H9 (cell line): ENCODE results near the gene SLC12A6. TPM values are rescaled to one million over a fixed set of nuclear protein-coding genes. Genes with fewer than 3 reads are reported as not detected.

Experiments used
- DNase-seq: peaks from one replicate; pipeline ENCODE4 v3.0.0-alpha.2; 2017
- H2AFZ ChIP-seq: one replicate; pipeline ENCODE4 v1.6.1; 2013; ENCODE audit warnings: mild to moderate bottlenecking, low read length, control low read depth, moderate library complexity
- H2AK5ac ChIP-seq: 2 replicates; pipeline ENCODE4 v1.6.1; 2013; ENCODE audit warnings: low read length, control low read depth, mixed read lengths; ENCODE audit not compliant: insufficient read length
- H2BK120ac ChIP-seq: one replicate; pipeline ENCODE4 v1.6.1; 2013; ENCODE audit warnings: low read depth, mild to moderate bottlenecking, low read length, control low read depth, inconsistent platforms; ENCODE audit not compliant: poor library complexity, severe bottlenecking
- H2BK12ac ChIP-seq: 2 replicates; pipeline ENCODE4 v1.6.1; 2013; ENCODE audit warnings: low read length, control low read depth, mixed read lengths, low read depth; ENCODE audit not compliant: insufficient read length
- H2BK15ac ChIP-seq: 2 replicates; pipeline ENCODE4 v1.6.1; 2013; ENCODE audit warnings: low read depth, low read length, control low read depth
- H2BK20ac ChIP-seq: one replicate; pipeline ENCODE4 v1.6.1; 2013; ENCODE audit warnings: low read depth, mild to moderate bottlenecking, low read length, control low read depth, inconsistent platforms; ENCODE audit not compliant: poor library complexity, severe bottlenecking
- H2BK5ac ChIP-seq: 2 replicates; pipeline ENCODE4 v1.6.1; 2013; ENCODE audit warnings: low read length, control low read depth, mixed read lengths; ENCODE audit not compliant: insufficient read length
- H3K14ac ChIP-seq: 2 replicates; pipeline ENCODE4 v1.6.1; 2013; ENCODE audit warnings: low read length, control low read depth; ENCODE audit not compliant: insufficient read depth
- H3K18ac ChIP-seq: 2 replicates; pipeline ENCODE4 v1.6.1; 2013; ENCODE audit warnings: low read depth, mild to moderate bottlenecking, mixed read lengths, low read length, control low read depth; ENCODE audit not compliant: insufficient read length
- H3K23ac ChIP-seq: 2 replicates; pipeline ENCODE4 v1.6.1; 2013; ENCODE audit warnings: low read length, control low read depth, mixed read lengths, low read depth; ENCODE audit not compliant: insufficient read length
- H3K23me2 ChIP-seq: 2 replicates; pipeline ENCODE4 v1.6.1; 2013; ENCODE audit warnings: low read depth, mild to moderate bottlenecking, mixed read lengths, low read length, control low read depth; ENCODE audit not compliant: insufficient read length, poor library complexity, severe bottlenecking
- H3K27ac ChIP-seq: 2 replicates; pipeline ENCODE4 v1.5.1; 2013; ENCODE audit warnings: low read length, control low read depth, mixed read lengths, low read depth; ENCODE audit not compliant: insufficient read length
- H3K27me3 ChIP-seq: 2 replicates; pipeline ENCODE4 v1.6.1; 2013; ENCODE audit warnings: low read length, control low read depth, inconsistent platforms; ENCODE audit not compliant: insufficient read depth
- H3K4ac ChIP-seq: 2 replicates; pipeline ENCODE4 v1.6.1; 2013; ENCODE audit warnings: low read depth, mild to moderate bottlenecking, control low read depth, inconsistent platforms, low read length, moderate library complexity
- H3K4me1 ChIP-seq: 2 replicates; pipeline ENCODE4 v1.6.1; 2013; ENCODE audit warnings: low read length, control low read depth, inconsistent platforms; ENCODE audit not compliant: insufficient read depth
- H3K4me2 ChIP-seq: 2 replicates; pipeline ENCODE4 v1.6.1; 2013; ENCODE audit warnings: low read length, control low read depth, mixed read lengths; ENCODE audit not compliant: insufficient read length, insufficient read depth
- H3K56ac ChIP-seq: 2 replicates; pipeline ENCODE4 v1.6.1; 2013; ENCODE audit warnings: low read depth, mild to moderate bottlenecking, mixed read lengths, low read length, control low read depth; ENCODE audit not compliant: insufficient read length
- H3K79me1 ChIP-seq: 2 replicates; pipeline ENCODE4 v1.6.1; 2013; ENCODE audit warnings: low read depth, mild to moderate bottlenecking, moderate library complexity, low read length, control low read depth, inconsistent platforms; ENCODE audit not compliant: insufficient read depth, poor library complexity, severe bottlenecking
- H3K79me2 ChIP-seq: 2 replicates; pipeline ENCODE4 v1.6.1; 2013; ENCODE audit warnings: low read length, control low read depth, inconsistent platforms; ENCODE audit not compliant: insufficient read depth
- H3K9ac ChIP-seq: 2 replicates; pipeline ENCODE4 v1.6.1; 2013; ENCODE audit warnings: low read length, control low read depth, mixed read lengths; ENCODE audit not compliant: insufficient read length; ENCODE audit errors: extremely low read depth
- H3K9me3 ChIP-seq: one replicate; pipeline ENCODE4 v1.6.1; 2013; ENCODE audit warnings: low read depth, low read length, inconsistent platforms; ENCODE audit not compliant: control insufficient read depth
- H3T11ph ChIP-seq: one replicate; pipeline ENCODE4 v1.6.1; 2013; ENCODE audit warnings: mild to moderate bottlenecking, low read length, control low read depth, inconsistent platforms
- H4K20me1 ChIP-seq: one replicate; pipeline ENCODE4 v1.6.1; 2013; ENCODE audit not compliant: control insufficient read depth, insufficient read length, insufficient read depth
- H4K5ac ChIP-seq: 2 replicates; pipeline ENCODE4 v1.6.1; 2013; ENCODE audit warnings: low read depth, mild to moderate bottlenecking, mixed read lengths, low read length, control low read depth; ENCODE audit not compliant: insufficient read length
- H4K8ac ChIP-seq: replicated peaks from 2 replicates; pipeline ENCODE4 v1.6.1; 2013; ENCODE audit warnings: low read length, control low read depth, mixed read lengths, low read depth; ENCODE audit not compliant: insufficient read length
- H4K91ac ChIP-seq: 2 replicates; pipeline ENCODE4 v1.6.1; 2013; ENCODE audit warnings: low read depth, mild to moderate bottlenecking, moderate library complexity, mixed read lengths, low read length, control low read depth; ENCODE audit not compliant: insufficient read length
- H3K27ac Mint-ChIP-seq, 3 experiments: 2 replicates in 2 of 3; 3 replicates in 1 of 3; pipeline ENCODE4 v1.8.0; 2020 to 2021; ENCODE audit warnings: mixed read lengths in 3 of 3, mild to moderate bottlenecking in 1 of 3, moderate library complexity in 1 of 3
- H3K27me3 Mint-ChIP-seq: 2 replicates; pipeline ENCODE4 v1.8.0; 2021; ENCODE audit warnings: low read depth, mild to moderate bottlenecking, moderate library complexity, mixed read lengths
- H3K36me3 Mint-ChIP-seq, 3 experiments: 2 replicates in 2 of 3; 3 replicates in 1 of 3; pipeline ENCODE4 v1.8.0; 2020 to 2021; ENCODE audit warnings: low read depth in 3 of 3, mixed read lengths in 3 of 3; ENCODE audit not compliant: insufficient read depth in 1 of 3
- H3K4me1 Mint-ChIP-seq, 2 experiments: 2 replicates each; pipeline ENCODE4 v1.8.0; 2020; ENCODE audit warnings: mixed read lengths in 2 of 2
- H3K4me3 Mint-ChIP-seq, 2 experiments: 2 replicates in 1 of 2; 3 replicates in 1 of 2; pipeline ENCODE4 v1.8.0; 2020 to 2021; ENCODE audit warnings: mild to moderate bottlenecking in 2 of 2, mixed read lengths in 2 of 2, moderate library complexity in 1 of 2
- H3K9me3 Mint-ChIP-seq, 2 experiments: 2 replicates in 1 of 2; 3 replicates in 1 of 2; pipeline ENCODE4 v1.8.0; 2020; ENCODE audit warnings: mild to moderate bottlenecking in 2 of 2, mixed read lengths in 2 of 2, moderate library complexity in 1 of 2
- WGBS: extraction: QIAGEN DNeasy Blood & Tissue Kit; methylation state at CpG from one replicate; pipeline ENCODE4 v1.1.7; 2013; ENCODE audit warnings: missing lambda C conversion rate, low lambda C conversion rate, mixed read lengths; ENCODE audit not compliant: insufficient read length; ENCODE audit errors: extremely low coverage; 5-methylcytosine and 5-hydroxymethylcytosine counted together
- total RNA-seq: library from RNA; stranded (reverse); gene quantifications from 2 replicates; pipeline ENCODE4 v1.2.1, GENCODE V29; 2021
- TF ChIP-seq, protein P1 (sequence below): fragments of 200-600 bp; sonication (generic); conservative IDR thresholded peaks from 3 replicates; pipeline ENCODE4 v1.8.0; 2021; ENCODE audit warnings: antibody characterized with exemption, mild to moderate bottlenecking

SLC12A6 gene
- total RNA-seq, 1 experiment from 2014 or later: 11.1 TPM

DNA sequence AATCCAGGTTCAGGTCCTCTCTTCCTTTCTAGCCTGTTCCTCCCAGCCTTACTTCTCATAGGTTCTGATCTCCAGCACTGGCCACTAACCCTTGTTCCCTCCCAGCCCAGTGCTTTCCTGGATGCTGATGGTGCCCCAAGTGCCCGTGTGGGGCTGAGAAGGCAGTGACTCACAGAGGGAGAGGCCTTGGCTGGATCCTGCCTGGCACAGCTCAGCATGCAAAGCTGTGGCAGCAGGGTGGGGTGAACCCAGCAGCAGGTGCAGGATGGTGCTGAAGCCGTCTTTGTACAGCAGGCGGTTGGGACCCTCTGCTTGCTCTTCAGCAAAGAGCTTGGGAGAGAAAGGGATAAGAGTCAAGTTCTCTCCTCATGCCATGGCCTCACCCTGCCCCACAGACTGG is 21.8 kb upstream of the SLC12A6 start:
- Histone ChIP-seq H3K27ac (no peak overlapping the region), H3K56ac (no peak overlapping the region), H3K4me1 (no peaks in the 10 kb centered on the region), H3K18ac (no peak overlapping the region), H2BK120ac (no peak overlapping the region), H2BK20ac (no peak overlapping the region), H2BK15ac (no peak overlapping the region), H4K8ac (no peak overlapping the region), H3K23ac (no peak overlapping the region), H4K5ac (no peak overlapping the region), H2BK5ac (no peak overlapping the region), H3K4ac (no peak overlapping the region), H4K91ac (no peak overlapping the region), H3K9ac (no peak overlapping the region), H2BK12ac (no peak overlapping the region), H3T11ph (no peak overlapping the region), H4K20me1 (no peaks in the 10 kb centered on the region), H3K27me3 (no peaks in the 10 kb centered on the region), H2AFZ (no peak overlapping the region), H2AK5ac (no peak overlapping the region), H3K23me2 (no peaks in the 10 kb centered on the region), H3K14ac (no peak overlapping the region), H3K9me3 (no peaks in the 10 kb centered on the region), H3K4me2 (no peak overlapping the region), H3K79me2 (no peaks in the 10 kb centered on the region), H3K79me1 (no peaks in the 10 kb centered on the region)
- Mint-ChIP-seq H3K4me1 (peaks cover 5 to 9% of the 10 kb centered on the region in 2 experiments), H3K27me3 (no peaks in the 10 kb centered on the region; the same call in 1 of the 2 replicates), H3K27ac (no peak overlapping the region; a peak in 1 of 7 replicates), H3K36me3 (peaks cover 33 to 79% (median 72%) of the 10 kb centered on the region in 3 experiments; a peak in 6 of 7 replicates), H3K4me3 (no peak overlapping the region), H3K9me3 (no peaks in the 10 kb centered on the region)
- no peak for DNase-seq
- no CpG with 5 or more reads among the region's 3 CpGs for WGBS
- TF ChIP-seq, protein P1, sequence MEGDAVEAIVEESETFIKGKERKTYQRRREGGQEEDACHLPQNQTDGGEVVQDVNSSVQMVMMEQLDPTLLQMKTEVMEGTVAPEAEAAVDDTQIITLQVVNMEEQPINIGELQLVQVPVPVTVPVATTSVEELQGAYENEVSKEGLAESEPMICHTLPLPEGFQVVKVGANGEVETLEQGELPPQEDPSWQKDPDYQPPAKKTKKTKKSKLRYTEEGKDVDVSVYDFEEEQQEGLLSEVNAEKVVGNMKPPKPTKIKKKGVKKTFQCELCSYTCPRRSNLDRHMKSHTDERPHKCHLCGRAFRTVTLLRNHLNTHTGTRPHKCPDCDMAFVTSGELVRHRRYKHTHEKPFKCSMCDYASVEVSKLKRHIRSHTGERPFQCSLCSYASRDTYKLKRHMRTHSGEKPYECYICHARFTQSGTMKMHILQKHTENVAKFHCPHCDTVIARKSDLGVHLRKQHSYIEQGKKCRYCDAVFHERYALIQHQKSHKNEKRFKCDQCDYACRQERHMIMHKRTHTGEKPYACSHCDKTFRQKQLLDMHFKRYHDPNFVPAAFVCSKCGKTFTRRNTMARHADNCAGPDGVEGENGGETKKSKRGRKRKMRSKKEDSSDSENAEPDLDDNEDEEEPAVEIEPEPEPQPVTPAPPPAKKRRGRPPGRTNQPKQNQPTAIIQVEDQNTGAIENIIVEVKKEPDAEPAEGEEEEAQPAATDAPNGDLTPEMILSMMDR: no peak
